Measurements from ENCODE around the gene RELN.

Gene RELN

DNA sequence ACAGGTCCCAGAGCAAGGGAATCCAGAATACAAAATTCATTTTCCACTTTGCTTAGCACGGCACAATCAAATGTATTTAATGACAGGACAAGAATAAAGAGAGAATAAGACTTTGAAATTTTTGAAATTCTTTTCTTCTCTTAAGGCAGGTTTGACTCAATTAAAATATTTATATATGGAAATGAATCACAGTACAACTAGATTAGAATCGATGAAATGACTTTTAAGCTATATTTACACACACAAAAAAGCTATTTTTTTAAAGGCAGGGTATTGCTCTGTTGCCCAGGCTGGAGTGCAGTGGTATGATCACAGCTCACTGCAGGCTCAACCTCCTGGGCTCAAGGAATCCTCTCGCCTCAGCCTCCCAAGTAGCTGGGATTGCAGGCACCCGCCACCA is 278.0 kb downstream of the RELN start:
- TF ChIP-seq ZNF565 (CRISPR knock-in tag; conservative IDR thresholded peaks at IDR 0.05; ENCODE audit: low read depth) (no peak), ESRRG (CRISPR knock-in tag; IDR thresholded peaks at IDR 0.05) (no peak), PPARA (CRISPR knock-in tag; IDR thresholded peaks at IDR 0.05; ENCODE audit: borderline replicate concordance) (no peak), ZNF70 (CRISPR knock-in tag; IDR thresholded peaks at IDR 0.05) (no peak), ISL1 (CRISPR knock-in tag; IDR thresholded peaks at IDR 0.05) (peak; percentile 14; the same call in 1 of the 2 replicates)
- TF ChIP-seq, protein P1, sequence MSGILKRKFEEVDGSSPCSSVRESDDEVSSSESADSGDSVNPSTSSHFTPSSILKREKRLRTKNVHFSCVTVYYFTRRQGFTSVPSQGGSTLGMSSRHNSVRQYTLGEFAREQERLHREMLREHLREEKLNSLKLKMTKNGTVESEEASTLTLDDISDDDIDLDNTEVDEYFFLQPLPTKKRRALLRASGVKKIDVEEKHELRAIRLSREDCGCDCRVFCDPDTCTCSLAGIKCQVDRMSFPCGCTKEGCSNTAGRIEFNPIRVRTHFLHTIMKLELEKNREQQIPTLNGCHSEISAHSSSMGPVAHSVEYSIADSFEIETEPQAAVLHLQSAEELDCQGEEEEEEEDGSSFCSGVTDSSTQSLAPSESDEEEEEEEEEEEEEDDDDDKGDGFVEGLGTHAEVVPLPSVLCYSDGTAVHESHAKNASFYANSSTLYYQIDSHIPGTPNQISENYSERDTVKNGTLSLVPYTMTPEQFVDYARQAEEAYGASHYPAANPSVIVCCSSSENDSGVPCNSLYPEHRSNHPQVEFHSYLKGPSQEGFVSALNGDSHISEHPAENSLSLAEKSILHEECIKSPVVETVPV (CRISPR knock-in tag; IDR thresholded peaks at IDR 0.05) = no peak
- ATAC-seq = no peak

DNA sequence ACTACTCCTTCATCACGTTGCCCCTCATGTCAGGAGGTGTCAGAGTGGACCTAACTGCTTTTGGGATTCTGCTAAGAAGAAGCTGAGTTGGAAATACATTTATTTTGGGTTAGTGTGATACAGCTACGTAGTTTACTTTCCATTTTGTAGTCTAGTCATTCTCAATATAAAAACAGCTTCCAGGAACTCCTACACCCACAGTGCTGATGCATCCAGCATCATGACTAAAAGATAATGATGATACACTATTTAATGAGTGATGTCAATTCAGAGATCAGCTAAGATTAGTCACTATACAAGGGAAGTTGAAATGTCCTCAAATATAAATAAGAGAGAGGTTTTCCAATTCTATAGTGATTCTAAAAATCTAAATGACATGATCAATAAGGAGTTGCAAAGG is 279.2 kb downstream of the RELN start:
- ATAC-seq = no peak
- TF ChIP-seq GLIS3 (CRISPR knock-in tag; IDR thresholded peaks at IDR 0.05) (no peak), ZFP3 (CRISPR knock-in tag; IDR thresholded peaks at IDR 0.05) (peak; percentile 89)

DNA sequence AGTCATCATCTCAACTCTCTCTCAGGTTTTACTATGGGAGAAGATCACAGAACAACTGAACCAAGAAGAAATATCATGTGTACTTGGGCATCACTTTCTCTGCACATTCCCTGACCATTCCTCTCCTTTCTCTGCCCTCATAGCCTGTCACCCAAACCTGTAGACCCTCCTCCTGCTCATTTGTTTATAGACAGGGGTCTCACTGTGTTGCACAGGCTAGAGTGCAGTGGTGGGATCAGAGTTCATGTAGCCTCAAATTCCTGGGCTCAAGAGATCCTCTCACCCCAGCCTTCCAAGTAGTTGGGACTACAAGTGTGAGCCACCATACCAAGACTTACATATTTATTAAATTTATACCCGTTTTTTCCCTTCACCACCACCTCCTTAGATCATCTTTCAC is 282.7 kb downstream of the RELN start:
- TF ChIP-seq, protein P2, sequence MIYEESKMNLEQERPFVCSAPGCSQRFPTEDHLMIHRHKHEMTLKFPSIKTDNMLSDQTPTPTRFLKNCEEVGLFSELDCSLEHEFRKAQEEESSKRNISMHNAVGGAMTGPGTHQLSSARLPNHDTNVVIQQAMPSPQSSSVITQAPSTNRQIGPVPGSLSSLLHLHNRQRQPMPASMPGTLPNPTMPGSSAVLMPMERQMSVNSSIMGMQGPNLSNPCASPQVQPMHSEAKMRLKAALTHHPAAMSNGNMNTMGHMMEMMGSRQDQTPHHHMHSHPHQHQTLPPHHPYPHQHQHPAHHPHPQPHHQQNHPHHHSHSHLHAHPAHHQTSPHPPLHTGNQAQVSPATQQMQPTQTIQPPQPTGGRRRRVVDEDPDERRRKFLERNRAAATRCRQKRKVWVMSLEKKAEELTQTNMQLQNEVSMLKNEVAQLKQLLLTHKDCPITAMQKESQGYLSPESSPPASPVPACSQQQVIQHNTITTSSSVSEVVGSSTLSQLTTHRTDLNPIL (CRISPR knock-in tag; IDR thresholded peaks at IDR 0.05; ENCODE audit: low read depth) = no peak
- TF ChIP-seq CSDC2 (CRISPR knock-in tag; IDR thresholded peaks at IDR 0.05) = no peak
- TF ChIP-seq ARNTL (CRISPR knock-in tag; IDR thresholded peaks at IDR 0.05; ENCODE audit: borderline replicate concordance, low read depth) = no peak
- TF ChIP-seq GLIS3 (CRISPR knock-in tag; IDR thresholded peaks at IDR 0.05) = no peak
- no peak for TF ChIP-seq OSR1 (CRISPR knock-in tag; IDR thresholded peaks at IDR 0.05)
- no peak for TF ChIP-seq PPARA (CRISPR knock-in tag; IDR thresholded peaks at IDR 0.05; ENCODE audit: borderline replicate concordance)
- no peak for TF ChIP-seq ZFP3 (CRISPR knock-in tag; IDR thresholded peaks at IDR 0.05)
- TF ChIP-seq, protein P3, sequence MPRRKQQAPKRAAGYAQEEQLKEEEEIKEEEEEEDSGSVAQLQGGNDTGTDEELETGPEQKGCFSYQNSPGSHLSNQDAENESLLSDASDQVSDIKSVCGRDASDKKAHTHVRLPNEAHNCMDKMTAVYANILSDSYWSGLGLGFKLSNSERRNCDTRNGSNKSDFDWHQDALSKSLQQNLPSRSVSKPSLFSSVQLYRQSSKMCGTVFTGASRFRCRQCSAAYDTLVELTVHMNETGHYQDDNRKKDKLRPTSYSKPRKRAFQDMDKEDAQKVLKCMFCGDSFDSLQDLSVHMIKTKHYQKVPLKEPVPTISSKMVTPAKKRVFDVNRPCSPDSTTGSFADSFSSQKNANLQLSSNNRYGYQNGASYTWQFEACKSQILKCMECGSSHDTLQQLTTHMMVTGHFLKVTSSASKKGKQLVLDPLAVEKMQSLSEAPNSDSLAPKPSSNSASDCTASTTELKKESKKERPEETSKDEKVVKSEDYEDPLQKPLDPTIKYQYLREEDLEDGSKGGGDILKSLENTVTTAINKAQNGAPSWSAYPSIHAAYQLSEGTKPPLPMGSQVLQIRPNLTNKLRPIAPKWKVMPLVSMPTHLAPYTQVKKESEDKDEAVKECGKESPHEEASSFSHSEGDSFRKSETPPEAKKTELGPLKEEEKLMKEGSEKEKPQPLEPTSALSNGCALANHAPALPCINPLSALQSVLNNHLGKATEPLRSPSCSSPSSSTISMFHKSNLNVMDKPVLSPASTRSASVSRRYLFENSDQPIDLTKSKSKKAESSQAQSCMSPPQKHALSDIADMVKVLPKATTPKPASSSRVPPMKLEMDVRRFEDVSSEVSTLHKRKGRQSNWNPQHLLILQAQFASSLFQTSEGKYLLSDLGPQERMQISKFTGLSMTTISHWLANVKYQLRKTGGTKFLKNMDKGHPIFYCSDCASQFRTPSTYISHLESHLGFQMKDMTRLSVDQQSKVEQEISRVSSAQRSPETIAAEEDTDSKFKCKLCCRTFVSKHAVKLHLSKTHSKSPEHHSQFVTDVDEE (CRISPR knock-in tag; IDR thresholded peaks at IDR 0.05) = no peak
- TF ChIP-seq ESRRG (CRISPR knock-in tag; IDR thresholded peaks at IDR 0.05) = no peak
- TF ChIP-seq, protein P4, sequence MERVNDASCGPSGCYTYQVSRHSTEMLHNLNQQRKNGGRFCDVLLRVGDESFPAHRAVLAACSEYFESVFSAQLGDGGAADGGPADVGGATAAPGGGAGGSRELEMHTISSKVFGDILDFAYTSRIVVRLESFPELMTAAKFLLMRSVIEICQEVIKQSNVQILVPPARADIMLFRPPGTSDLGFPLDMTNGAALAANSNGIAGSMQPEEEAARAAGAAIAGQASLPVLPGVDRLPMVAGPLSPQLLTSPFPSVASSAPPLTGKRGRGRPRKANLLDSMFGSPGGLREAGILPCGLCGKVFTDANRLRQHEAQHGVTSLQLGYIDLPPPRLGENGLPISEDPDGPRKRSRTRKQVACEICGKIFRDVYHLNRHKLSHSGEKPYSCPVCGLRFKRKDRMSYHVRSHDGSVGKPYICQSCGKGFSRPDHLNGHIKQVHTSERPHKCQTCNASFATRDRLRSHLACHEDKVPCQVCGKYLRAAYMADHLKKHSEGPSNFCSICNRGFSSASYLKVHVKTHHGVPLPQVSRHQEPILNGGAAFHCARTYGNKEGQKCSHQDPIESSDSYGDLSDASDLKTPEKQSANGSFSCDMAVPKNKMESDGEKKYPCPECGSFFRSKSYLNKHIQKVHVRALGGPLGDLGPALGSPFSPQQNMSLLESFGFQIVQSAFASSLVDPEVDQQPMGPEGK (CRISPR knock-in tag; IDR thresholded peaks at IDR 0.05; ENCODE audit: borderline replicate concordance) = no peak
- no peak for TF ChIP-seq BACH2 (CRISPR knock-in tag; IDR thresholded peaks at IDR 0.05; ENCODE audit: borderline replicate concordance)
- TF ChIP-seq SNAI2 (CRISPR knock-in tag; IDR thresholded peaks at IDR 0.05) = no peak
- no peak for ATAC-seq

DNA sequence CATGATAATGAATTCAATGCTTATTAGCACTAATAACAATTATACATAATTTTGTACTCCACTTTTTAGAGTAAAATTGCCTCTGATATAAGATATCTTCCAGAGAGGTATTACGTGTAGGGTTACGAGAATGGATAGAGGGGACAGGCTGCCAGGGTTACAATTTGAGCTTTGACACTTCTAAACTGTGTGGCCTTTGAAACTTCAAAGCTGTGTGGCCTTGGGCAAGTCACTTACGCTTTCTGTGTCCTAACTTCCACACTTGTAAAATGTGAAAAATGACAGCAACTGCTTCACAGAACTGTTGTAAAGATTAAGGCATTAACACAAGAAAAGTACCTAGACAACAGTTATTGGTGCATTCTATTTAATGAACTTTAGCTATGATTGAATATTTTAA is 283.9 kb downstream of the RELN start:
- ATAC-seq = no peak
- TF ChIP-seq, protein P2 (CRISPR knock-in tag; IDR thresholded peaks at IDR 0.05; ENCODE audit: low read depth) = no peak
- TF ChIP-seq ZFP3 (CRISPR knock-in tag; IDR thresholded peaks at IDR 0.05) (no peak), GLIS3 (CRISPR knock-in tag; IDR thresholded peaks at IDR 0.05) (no peak), ZC3H10 (CRISPR knock-in tag; IDR thresholded peaks at IDR 0.05) (no peak), PPARA (CRISPR knock-in tag; IDR thresholded peaks at IDR 0.05; ENCODE audit: borderline replicate concordance) (no peak), TCF4 (CRISPR knock-in tag; IDR thresholded peaks at IDR 0.05; ENCODE audit: borderline replicate concordance) (no peak), ISL1 (CRISPR knock-in tag; IDR thresholded peaks at IDR 0.05) (no peak), ESRRG (CRISPR knock-in tag; IDR thresholded peaks at IDR 0.05) (no peak), RARB (CRISPR knock-in tag; IDR thresholded peaks at IDR 0.05) (no peak)
- TF ChIP-seq, protein P4 (CRISPR knock-in tag; IDR thresholded peaks at IDR 0.05; ENCODE audit: borderline replicate concordance) = no peak
- TF ChIP-seq, protein P3 (CRISPR knock-in tag; IDR thresholded peaks at IDR 0.05) = no peak
- TF ChIP-seq, protein P5, sequence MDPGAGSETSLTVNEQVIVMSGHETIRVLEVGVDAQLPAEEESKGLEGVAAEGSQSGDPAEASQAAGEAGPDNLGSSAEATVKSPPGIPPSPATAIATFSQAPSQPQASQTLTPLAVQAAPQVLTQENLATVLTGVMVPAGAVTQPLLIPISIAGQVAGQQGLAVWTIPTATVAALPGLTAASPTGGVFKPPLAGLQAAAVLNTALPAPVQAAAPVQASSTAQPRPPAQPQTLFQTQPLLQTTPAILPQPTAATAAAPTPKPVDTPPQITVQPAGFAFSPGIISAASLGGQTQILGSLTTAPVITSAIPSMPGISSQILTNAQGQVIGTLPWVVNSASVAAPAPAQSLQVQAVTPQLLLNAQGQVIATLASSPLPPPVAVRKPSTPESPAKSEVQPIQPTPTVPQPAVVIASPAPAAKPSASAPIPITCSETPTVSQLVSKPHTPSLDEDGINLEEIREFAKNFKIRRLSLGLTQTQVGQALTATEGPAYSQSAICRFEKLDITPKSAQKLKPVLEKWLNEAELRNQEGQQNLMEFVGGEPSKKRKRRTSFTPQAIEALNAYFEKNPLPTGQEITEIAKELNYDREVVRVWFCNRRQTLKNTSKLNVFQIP (CRISPR knock-in tag; IDR thresholded peaks at IDR 0.05; ENCODE audit: borderline replicate concordance, low read depth) = no peak

Data from SK-N-SH treated with all-trans-retinoic acid at 6 μM for 48 hours (cell line).